Ovary (tissue), 3 donors: ENCODE data around the gene FMNL1.

Experiments
- CTCF ChIP-seq, 3 donors: fragments of 450-650 bp in 2 of 3; fragments of 200-600 bp in 1 of 3; IDR thresholded peaks; one replicate each; pipeline versions ENCODE4 v1.5.1 to v1.8.0; 2016 to 2022; ENCODE audit warnings: antibody characterized with exemption in 3 of 3, mild to moderate bottlenecking in 1 of 3
- POLR2A ChIP-seq: fragments of 450-650 bp; IDR thresholded peaks from one replicate; pipeline ENCODE4 v1.6.1; 2017; ENCODE audit warnings: antibody characterized with exemption, mild to moderate bottlenecking, moderate library complexity
- donor health status: DM: no; HTN: no; CAD: no.

- no peak for TF ChIP-seq CTCF (IDR thresholded peaks at IDR 0.05)
- no peak for TF ChIP-seq POLR2A
Measured at GRCh38 chr17:45262516-45263476, 41.1 kb downstream of the FMNL1 start.
